GM12875 (cell line): ENCODE data around the gene TRMT11.
"Not testable (repeated sequence)": the region's sequence is repeated elsewhere in the genome, so short reads cannot be mapped to it uniquely, and the experiment has no call there.

Experiments
- H3K4me3 ChIP-seq: one replicate; pipeline ENCODE4 v1.5.1; 2011; ENCODE audit warnings: low read depth, low read length, control low read depth
- TF ChIP-seq, protein P1 (sequence below): IDR thresholded peaks from 2 replicates; pipeline ENCODE4 v1.5.1; 2011; ENCODE audit warnings: low read depth, mild to moderate bottlenecking, control low read depth, inconsistent platforms, low read length, moderate library complexity, borderline replicate concordance; ENCODE audit not compliant: insufficient read depth

TRMT11 gene

DNA sequence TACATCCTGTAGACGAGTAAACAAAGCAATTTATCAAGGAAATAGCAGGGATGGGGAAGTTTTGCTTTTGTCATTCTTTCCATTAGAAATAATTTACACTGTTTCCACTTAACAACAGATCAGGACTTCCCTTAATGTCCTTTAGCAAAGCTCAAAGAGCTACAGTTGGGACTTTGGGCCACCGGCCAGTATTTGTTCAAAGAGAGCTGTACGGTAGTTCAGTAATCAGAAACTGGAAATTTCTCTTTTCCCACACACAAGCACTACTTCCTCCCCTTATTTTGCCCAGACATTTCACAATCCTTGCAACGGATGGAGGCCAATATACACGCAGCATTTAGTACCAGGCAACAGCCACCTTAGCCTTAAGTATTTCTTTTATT lies 41.9 kb upstream of the TRMT11 start:
- TF ChIP-seq, protein P1, sequence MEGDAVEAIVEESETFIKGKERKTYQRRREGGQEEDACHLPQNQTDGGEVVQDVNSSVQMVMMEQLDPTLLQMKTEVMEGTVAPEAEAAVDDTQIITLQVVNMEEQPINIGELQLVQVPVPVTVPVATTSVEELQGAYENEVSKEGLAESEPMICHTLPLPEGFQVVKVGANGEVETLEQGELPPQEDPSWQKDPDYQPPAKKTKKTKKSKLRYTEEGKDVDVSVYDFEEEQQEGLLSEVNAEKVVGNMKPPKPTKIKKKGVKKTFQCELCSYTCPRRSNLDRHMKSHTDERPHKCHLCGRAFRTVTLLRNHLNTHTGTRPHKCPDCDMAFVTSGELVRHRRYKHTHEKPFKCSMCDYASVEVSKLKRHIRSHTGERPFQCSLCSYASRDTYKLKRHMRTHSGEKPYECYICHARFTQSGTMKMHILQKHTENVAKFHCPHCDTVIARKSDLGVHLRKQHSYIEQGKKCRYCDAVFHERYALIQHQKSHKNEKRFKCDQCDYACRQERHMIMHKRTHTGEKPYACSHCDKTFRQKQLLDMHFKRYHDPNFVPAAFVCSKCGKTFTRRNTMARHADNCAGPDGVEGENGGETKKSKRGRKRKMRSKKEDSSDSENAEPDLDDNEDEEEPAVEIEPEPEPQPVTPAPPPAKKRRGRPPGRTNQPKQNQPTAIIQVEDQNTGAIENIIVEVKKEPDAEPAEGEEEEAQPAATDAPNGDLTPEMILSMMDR, result no peak
- H3K4me3 ChIP-seq, result no peak overlapping the region

DNA sequence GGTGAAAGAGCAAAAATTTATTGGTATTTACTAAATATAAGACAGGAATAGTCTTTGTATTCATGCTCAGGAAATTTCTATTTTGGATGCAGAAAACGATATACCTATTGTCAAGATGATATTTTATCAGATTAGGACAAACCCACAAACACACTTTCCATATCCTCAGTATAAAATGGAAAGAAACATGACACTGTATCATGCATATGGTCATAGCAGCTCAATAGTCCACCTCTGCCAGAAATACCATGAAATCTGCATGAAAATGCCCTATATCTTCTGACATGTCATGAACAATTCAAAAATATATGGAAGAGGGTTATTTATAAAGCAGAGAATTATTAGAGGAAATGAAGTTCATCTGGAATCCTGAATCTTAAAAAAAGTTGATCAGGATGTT lies 41.4 kb upstream of the TRMT11 start:
- H3K4me3 ChIP-seq, result no peak overlapping the region

DNA sequence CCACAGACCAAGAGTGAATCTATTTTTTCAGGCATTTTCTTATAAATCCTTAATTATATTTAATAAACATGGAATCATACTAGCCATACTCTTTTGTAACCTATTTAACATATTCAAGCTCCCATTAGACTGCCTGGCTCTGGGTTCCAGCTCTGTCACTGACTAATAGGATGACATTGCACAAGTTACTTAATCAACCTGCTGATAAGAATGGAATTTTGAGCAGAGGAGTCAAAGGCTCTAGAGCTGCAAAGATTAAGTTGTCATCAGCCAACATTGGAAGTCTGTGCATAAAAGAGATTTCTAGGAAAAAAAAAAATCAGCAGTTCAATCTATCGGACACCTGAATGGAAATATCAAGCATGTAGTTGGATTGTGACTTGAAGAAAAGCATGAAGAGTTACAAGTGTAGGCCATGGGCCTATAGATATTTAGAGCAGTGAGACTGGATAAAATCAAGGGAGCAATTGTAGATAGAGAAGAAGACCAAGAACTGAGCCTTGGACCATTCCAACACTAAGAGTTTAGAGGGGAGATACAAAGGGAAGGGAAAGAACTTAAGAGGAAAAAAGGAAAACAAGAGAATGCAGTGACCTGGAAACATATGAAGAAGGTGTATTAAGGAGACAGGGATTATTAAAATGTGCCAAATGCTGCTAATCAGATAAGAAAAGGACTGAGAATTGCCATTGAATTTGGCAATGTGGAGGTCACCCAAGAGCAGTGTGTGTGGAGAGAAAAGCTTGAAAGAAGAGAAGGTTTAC lies 40.8 kb upstream of the TRMT11 start:
- TF ChIP-seq, protein P1, result no peak
- no peak overlapping the region for H3K4me3 ChIP-seq

More for the DNA sequence above, 41.4 kb upstream of the TRMT11 start:
- TF ChIP-seq, protein P1, result no peak

DNA sequence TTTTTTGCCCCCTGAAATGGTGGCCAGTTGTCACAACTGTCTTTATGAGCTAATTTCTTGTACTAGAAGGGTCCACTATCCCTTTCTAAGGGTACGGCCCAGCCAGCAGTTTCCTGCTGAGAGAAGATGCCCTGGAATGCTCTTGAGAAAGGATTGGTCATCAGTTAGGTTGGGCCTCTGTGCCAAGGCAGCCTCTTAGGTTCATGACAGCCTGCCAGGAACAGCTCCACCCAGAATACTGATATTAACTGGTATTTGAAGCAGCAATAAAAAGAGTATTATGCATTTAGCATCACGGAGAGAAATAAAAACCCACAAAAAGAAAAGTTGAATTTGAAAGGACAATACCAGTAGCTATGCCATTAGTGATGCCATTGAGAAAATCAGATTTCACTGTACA lies 38.7 kb upstream of the TRMT11 start:
- H3K4me3 ChIP-seq, result no peak overlapping the region
- TF ChIP-seq, protein P1, result no peak

DNA sequence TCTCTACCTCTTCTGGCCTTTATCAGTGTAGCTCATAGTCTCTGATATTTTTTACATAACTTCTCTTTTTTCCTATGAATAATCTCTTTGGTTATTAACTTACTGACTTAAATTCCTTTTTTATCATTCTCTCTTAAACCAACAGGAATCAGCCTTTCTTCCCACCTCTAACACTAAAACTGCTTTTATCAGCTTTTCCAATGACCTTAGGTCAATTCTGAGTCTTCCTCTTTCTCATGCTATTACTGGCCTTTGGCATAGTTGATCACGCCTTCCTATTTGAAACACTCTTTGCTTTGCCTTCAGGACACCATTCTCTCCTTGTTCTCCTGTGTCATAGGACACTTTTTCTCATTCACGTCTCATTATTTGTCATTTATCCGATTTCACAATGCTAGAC lies 37.9 kb upstream of the TRMT11 start:
- TF ChIP-seq, protein P1, result no peak
- H3K4me3 ChIP-seq, result no peak overlapping the region

DNA sequence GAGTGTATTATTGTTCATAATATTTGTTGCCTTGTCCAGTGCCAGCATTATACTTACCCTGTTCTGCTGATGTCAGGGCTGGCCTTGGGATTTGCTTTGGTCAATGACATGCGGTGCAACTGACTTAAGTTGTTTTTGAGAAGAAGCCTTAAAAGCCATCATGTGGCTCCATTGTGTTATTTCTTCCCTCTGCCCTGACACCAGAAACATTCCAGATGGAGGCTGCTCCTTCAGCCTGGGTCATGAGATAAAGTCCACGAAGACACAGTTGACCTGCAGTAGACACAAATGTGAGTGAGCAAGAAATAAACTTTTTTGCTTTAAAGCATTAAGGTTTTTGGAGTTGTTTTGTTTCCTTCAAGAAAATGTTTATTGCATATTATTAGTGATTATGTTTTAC lies 37.3 kb upstream of the TRMT11 start:
- H3K4me3 ChIP-seq, result no peak overlapping the region
- TF ChIP-seq, protein P1, result no peak

DNA sequence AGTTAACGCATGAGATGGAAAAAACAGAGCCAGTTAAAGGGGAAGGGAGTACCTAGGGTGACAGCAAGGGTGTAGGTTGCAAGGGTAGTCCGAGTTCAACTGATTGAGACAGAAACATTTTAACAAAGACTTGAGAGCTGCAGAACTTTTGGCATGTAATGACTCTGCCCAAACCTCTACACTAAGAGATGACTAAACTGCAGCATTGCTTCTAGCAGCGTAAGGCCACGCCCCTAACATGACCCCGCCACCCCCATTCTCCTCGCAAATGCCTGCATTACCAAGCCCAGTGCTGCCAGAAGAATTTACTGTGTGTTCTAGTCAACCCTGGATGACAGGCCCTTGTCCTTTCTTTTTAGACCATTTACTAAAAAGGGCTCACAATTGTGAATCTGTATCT lies 36.0 kb upstream of the TRMT11 start:
- TF ChIP-seq, protein P1, result no peak
- H3K4me3 ChIP-seq, result no peak overlapping the region

DNA sequence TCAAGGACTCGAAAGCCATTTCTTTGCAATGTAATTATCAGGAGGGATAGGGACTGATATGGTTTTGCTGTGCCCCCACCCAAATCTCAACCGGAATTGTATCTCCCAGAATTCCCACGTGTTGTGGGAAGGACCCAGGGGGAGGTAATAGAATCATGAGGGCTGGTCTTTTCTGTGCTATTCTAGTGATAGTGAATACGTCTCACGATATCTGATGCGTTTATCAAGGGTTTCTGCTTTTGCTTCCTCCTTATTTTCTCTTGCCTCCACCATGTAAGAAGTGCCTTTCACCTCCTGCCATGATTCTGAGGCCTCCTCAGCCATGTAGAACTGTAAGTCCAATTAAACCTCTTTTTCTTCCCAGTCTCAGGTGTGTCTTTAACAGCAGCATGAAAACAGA lies 35.6 kb upstream of the TRMT11 start:
- not testable (repeated sequence) for H3K4me3 ChIP-seq
